AG10803 (cell line): Measurements from ENCODE around the gene IFT43.

Source experiments
- DNase-seq: peaks from one replicate; pipeline ENCODE4 v3.0.0; 2010; ENCODE audit warnings: low read depth
- H3K4me3 ChIP-seq: 2 replicates; pipeline ENCODE4 v1.5.1; 2011; ENCODE audit warnings: mild to moderate bottlenecking, low read length, control low read depth
- TF ChIP-seq, protein P1 (sequence below): conservative IDR thresholded peaks from 2 replicates; pipeline ENCODE4 v1.5.1; 2011; ENCODE audit warnings: mild to moderate bottlenecking, low read length, control low read depth, inconsistent platforms

IFT43 gene

DNA sequence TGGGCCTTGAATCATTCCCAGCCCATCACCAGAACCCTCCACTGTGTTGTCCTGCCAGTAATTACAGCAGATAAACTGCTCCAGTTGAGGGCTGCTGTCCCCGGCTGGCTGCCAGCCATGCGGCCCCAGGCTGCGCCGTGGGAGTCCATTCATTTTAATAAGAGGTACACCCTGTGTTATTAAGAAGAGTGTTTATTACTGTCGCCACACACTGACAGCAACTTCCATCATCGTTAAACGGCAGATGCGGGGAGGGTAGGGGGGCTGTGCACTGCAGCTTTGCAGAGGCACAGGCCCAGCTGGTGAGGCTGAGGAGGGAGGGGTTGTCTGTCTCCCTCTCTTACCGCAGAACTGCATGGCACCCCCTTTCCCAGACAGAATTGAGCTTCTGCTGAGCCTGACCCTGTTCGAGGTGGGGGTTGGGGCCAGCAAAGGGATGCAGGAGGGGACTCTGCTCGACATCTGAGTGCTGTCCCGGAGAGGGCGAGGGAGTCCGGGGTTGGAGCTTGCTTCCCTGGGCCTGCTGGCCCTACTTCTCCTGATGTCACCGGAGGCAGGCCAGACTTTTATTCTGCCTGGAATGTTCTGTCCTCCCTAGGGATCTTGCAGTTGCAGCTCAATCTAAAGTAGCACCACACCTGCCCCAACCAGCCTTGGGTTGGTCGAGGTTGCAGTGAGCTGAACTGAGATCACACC is 132.4 kb downstream of the IFT43 start:
- H3K4me3 ChIP-seq, result no peak overlapping the region
- no peak for DNase-seq

DNA sequence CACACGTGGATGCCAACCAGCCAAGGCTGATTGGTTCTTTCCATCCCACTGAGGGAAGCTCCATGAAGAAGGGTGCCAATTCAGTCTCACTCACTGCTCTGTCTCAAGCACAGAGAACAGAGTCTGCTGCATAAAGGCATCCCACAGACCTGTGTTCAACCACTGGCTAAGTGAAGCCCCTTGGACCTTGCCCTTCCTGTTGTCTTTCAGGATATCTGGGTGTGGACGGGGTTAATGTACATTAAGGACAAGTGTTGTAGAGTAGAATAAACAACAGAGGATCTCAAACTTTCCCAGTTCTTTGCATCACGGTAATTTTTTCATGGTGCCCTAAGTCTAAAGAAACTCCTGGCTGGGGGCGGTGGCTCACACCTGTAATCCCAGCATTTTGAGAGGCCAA is 133.0 kb downstream of the IFT43 start:
- TF ChIP-seq, protein P1, sequence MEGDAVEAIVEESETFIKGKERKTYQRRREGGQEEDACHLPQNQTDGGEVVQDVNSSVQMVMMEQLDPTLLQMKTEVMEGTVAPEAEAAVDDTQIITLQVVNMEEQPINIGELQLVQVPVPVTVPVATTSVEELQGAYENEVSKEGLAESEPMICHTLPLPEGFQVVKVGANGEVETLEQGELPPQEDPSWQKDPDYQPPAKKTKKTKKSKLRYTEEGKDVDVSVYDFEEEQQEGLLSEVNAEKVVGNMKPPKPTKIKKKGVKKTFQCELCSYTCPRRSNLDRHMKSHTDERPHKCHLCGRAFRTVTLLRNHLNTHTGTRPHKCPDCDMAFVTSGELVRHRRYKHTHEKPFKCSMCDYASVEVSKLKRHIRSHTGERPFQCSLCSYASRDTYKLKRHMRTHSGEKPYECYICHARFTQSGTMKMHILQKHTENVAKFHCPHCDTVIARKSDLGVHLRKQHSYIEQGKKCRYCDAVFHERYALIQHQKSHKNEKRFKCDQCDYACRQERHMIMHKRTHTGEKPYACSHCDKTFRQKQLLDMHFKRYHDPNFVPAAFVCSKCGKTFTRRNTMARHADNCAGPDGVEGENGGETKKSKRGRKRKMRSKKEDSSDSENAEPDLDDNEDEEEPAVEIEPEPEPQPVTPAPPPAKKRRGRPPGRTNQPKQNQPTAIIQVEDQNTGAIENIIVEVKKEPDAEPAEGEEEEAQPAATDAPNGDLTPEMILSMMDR, result no peak
- H3K4me3 ChIP-seq, result no peak overlapping the region
- no peak for DNase-seq

More for the DNA sequence above, 132.4 kb downstream of the IFT43 start:
- TF ChIP-seq, protein P1, result no peak

DNA sequence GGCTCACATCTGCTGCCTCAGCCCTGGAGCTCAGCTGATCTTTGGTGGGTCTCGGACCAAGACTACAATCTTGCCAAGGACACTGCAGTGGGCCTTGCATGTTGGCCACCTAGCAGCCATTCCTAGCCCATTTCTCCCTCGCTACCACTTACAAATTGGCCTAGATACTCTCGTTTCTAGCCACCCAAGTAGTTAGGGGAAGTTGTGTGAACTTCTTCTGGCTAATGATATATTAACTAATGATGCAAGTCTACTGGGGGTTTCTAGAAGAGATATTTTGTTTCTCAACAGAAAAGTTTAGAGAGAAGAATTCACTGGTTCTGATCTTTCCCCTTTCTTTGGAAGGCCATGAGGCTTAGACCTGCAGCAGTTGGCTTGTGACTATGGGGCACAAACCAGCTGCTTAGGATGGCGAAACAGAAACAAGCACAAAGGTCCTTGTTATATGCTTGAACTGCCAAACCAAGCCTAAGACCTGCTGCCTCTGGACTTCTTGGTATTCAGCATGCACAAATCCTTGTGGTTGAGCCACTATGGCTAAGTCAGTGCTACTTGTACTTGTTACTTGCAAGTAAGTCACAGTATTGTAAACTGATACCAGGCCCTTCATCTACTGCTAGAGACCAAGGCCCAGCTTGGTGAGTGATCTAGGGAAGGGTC is 135.7 kb downstream of the IFT43 start:
- no peak overlapping the region for H3K4me3 ChIP-seq
- TF ChIP-seq, protein P1, result no peak
- no peak for DNase-seq

DNA sequence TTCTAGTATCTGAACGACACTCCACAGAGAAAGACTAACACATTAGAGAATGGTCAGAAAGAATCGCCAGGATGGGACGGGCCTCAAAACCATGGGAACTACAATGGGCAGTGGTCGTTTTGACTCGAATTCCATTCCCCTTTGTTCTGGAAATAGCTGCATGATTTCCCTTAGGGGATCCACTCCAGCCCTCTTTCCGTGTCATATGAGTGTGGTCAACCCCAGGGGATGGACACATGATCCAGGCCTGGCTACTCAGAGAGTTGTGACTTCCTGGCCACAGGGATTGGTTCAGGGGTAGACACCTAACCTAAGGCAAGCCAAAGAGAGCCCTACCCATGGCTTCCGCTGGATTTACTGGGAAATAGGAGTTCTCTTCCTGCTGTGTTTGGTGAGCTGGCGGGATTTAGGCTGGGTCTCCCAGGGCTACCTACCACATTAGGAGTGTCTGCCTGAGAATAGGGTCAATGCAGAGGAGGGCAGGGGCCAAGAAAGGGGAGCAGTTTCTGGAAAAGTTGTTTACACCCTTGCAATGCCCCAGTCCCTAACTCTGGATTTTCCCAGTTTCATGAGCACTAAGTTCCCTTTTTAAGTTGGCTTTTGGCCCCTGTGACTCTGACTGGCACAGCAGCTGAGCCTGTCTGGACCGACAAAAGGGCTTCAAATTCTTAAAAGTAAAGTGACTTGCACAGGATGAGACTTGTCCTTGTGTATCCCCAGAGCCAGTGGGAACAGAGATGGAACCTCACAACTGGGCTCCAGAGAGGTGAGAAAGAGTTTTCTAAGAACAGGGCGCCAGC is 138.1 kb downstream of the IFT43 start:
- TF ChIP-seq, protein P1, result no peak
- DNase-seq, result no peak
- no peak overlapping the region for H3K4me3 ChIP-seq

DNA sequence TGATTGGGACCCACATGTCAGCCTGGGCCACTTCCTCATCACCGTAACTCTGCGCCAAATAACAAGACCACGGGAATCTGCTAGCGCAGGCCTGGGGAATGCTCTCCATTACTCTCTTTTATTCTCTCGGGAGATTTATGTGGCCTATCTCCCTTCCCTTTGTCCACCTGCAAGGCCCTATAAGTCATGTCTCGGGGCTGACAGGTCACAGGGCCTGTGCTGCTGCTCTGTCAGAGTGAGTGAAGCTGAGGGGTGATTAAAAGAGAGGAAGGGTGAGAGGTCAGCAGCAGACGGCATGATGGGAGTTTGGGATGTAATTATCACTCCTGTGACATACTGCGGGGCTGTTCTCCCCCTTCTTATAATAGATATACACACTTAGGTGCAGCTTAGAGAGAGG is 139.9 kb downstream of the IFT43 start:
- DNase-seq, result no peak
- TF ChIP-seq, protein P1, result no peak
- no peak overlapping the region for H3K4me3 ChIP-seq

DNA sequence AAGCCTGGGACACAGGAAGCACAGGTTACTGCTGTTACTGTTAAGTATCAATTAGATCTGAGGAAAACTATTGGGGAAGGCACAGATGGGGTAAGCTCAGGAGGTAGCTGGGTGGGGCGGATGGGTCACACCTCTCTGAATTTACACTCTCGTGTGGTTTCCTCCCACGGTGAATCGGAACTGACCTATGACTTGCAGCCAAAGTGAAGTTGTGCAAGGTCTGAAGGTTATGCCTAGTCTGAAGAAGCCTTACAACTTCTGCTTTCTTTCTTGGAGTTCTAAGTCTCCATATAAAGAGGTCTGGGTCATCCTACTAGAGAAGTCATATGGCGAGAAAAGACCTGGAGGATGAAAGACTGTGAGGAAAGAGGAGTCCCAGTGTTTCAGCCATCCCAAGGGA is 140.5 kb downstream of the IFT43 start:
- DNase-seq, result no peak
- H3K4me3 ChIP-seq, result no peak overlapping the region
- TF ChIP-seq, protein P1, result no peak
